HG03097 (cell line): ENCODE data around the gene GHR.
"Not testable (repeated sequence)": the region's sequence is repeated elsewhere in the genome, so short reads cannot be mapped to it uniquely, and the experiment has no call there.

Experiments
- ATAC-seq: cut with Tn5 transposase; IDR thresholded peaks from one replicate; pipeline ENCODE4 v1.9.1; 2021; ENCODE audit not compliant: unreplicated experiment, low FRiP score

Gene GHR

GRCh38 chr5:42680046-42680445 is 256.8 kb downstream of the GHR start:
- ATAC-seq, result no peak

GRCh38 chr5:42685078-42685477 is 261.8 kb downstream of the GHR start:
- ATAC-seq, result not testable (repeated sequence)

- no peak for ATAC-seq
Measured at GRCh38 chr5:42689391-42689790, 266.2 kb downstream of the GHR start.

- no peak for ATAC-seq
Measured at GRCh38 chr5:42691413-42691937, 268.2 kb downstream of the GHR start.

- ATAC-seq, result no peak
Measured at GRCh38 chr5:42701351-42702059, 278.3 kb downstream of the GHR start.

- ATAC-seq, result no peak
Measured at GRCh38 chr5:42703238-42703637, 280.0 kb downstream of the GHR start.

GRCh38 chr5:42715785-42716184 is 292.5 kb downstream of the GHR start:
- ATAC-seq, result no peak

GRCh38 chr5:42718591-42718990 is 295.4 kb downstream of the GHR start:
- ATAC-seq, result peak; percentile 99

GRCh38 chr5:42719034-42719433 is 295.8 kb downstream of the GHR start:
- peak; percentile 2 for ATAC-seq

GRCh38 chr5:42720251-42720650 is 297.0 kb downstream of the GHR start:
- no peak for ATAC-seq

GRCh38 chr5:42721484-42721883 is 298.2 kb downstream of the GHR start:
- ATAC-seq, result no peak

GRCh38 chr5:42734531-42735058 is 311.4 kb downstream of the GHR start:
- not testable (repeated sequence) for ATAC-seq

GRCh38 chr5:42740920-42741319 is 317.7 kb downstream of the GHR start:
- ATAC-seq, result no peak

- no peak for ATAC-seq
Measured at GRCh38 chr5:42745426-42745825, 322.2 kb downstream of the GHR start.

- no peak for ATAC-seq
Measured at GRCh38 chr5:42745856-42746255, 322.6 kb downstream of the GHR start.

- no peak for ATAC-seq
Measured at GRCh38 chr5:42749020-42749419, 325.8 kb downstream of the GHR start.

- ATAC-seq, result no peak
Measured at GRCh38 chr5:42750507-42750906, 327.3 kb downstream of the GHR start.

GRCh38 chr5:42751044-42751443 is 327.8 kb downstream of the GHR start:
- ATAC-seq, result no peak

- no peak for ATAC-seq
Measured at GRCh38 chr5:42753099-42753498, 329.9 kb downstream of the GHR start.

- peak; percentile 72 for ATAC-seq
Measured at GRCh38 chr5:42756606-42757601, 333.7 kb downstream of the GHR start, which contains the start of gene CCDC152. Gene CCDC152, plus strand, starts transcription at chr5:42756818. Its CDS starts 2,304 bp downstream, at chr5:42759122.

GRCh38 chr5:42759456-42759855 is 336.2 kb downstream of the GHR start:
- ATAC-seq, result no peak
